ENCODE data around the gene TLK2. TPM values are rescaled to one million over a fixed set of nuclear protein-coding genes. Genes with fewer than 3 reads are reported as not detected.

The TLK2 gene
- total RNA-seq, 6 experiments from 2014 or later = 11.6 to 13.8 (median 12.6) TPM

DNA sequence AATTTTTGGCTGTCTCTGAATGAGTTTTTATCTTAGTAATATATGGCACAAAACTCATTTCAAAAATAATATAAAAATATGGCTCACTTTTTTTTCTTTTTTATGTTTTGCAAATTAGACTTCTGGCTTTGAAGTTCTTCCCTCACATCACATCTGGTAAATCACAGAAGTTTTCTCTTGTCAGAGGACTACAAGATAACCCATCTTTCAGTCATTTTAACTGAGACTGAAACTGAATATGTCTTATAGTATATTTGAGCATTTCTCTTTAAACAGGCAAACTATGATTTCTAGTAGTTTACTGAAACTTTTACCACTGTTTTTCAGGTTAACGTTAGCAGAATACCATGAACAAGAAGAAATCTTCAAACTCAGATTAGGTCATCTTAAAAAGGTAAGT is 97.8 kb downstream of the TLK2 start:
- Histone ChIP-seq H3K4me3 (no peak overlapping the region), H3K27me3 (no peaks in the 10 kb centered on the region), H3K36me3 (peaks cover 0 to 35% (median 10%) of the 10 kb centered on the region in 4 donors), H3K27ac (no peak overlapping the region), H3K9me3 (no peaks in the 10 kb centered on the region), H3K4me1 (no peaks in the 10 kb centered on the region)
- TF ChIP-seq, protein P1, sequence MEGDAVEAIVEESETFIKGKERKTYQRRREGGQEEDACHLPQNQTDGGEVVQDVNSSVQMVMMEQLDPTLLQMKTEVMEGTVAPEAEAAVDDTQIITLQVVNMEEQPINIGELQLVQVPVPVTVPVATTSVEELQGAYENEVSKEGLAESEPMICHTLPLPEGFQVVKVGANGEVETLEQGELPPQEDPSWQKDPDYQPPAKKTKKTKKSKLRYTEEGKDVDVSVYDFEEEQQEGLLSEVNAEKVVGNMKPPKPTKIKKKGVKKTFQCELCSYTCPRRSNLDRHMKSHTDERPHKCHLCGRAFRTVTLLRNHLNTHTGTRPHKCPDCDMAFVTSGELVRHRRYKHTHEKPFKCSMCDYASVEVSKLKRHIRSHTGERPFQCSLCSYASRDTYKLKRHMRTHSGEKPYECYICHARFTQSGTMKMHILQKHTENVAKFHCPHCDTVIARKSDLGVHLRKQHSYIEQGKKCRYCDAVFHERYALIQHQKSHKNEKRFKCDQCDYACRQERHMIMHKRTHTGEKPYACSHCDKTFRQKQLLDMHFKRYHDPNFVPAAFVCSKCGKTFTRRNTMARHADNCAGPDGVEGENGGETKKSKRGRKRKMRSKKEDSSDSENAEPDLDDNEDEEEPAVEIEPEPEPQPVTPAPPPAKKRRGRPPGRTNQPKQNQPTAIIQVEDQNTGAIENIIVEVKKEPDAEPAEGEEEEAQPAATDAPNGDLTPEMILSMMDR (IDR thresholded peaks at IDR 0.05) = no peak
- no peak for TF ChIP-seq POLR2A (IDR thresholded peaks at IDR 0.05)
- 73% methylated on average over 1 of the region's 1 CpG for WGBS (ENCODE audit: insufficient coverage, low coverage, low lambda C conversion rate, missing lambda C conversion rate)
- intact Hi-C loops (cut with DNase I) = no loop called here
- ATAC-seq (no peak), DNase-seq (no peak)

DNA sequence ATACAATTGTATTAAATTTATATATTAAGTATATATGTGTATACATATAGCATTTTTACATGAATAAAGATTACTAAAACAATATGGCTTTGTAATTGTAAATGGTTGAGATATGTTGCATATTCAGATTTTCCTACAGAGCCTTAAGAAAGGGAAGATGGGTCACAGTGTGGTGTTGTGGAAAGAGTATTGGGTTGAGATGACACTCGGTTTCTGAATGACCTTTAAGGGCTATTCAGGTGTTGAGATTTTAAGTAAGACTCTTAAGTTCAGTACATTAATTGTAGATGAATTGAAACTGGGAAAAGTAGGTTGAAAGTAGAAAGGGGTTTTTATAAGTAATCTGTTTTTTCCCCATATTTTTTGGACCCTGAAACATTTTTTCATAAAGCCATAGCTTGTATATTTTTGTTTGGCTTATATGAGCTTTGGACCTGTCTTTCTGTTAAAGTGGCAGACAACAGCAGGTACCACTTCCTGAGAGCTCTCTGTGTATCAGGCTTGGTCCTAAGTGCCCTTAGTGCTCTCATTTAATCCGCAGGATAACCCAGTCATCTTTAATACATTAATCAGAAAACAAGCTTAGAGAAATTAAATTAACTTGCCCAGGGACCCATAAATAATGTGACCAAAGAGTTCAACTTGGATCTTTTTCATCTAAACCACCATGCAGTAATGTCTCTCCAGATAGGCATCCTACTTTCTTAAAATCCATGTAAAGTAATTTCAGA is 100.3 kb downstream of the TLK2 start:
- Histone ChIP-seq H3K9me3 (no peaks in the 10 kb centered on the region), H3K36me3 (peaks cover 0 to 32% (median 7%) of the 10 kb centered on the region in 4 donors), H3K4me1 (no peaks in the 10 kb centered on the region), H3K27me3 (no peaks in the 10 kb centered on the region), H3K4me3 (no peak overlapping the region), H3K27ac (no peak overlapping the region)
- 89% methylated on average over 2 of the region's 2 CpGs for WGBS (ENCODE audit: insufficient coverage, low coverage, low lambda C conversion rate, missing lambda C conversion rate)
- intact Hi-C loops (cut with DNase I) = no loop called here
- ATAC-seq (no peak), DNase-seq (no peak)
- TF ChIP-seq POLR2A (IDR thresholded peaks at IDR 0.05) = no peak
- TF ChIP-seq, protein P1 (IDR thresholded peaks at IDR 0.05) = no peak

DNA sequence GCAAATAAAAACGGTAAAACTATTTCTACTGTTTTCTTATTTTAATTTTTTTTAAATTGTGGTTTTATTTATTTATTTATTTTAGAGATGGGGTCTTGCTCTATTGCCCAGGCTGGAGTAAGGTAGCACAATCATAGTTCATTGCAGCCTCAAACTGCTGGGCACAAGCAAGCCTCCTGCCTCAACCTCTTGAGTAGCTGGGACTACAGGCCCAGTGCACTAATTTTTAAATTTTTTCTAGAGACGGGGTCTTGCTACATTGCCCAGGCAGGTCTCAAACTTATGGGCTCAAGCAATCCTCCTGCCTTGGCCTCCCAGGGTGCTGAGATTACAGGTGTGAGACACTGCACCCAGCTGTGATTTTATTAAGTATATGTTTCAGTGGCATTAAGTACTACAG is 102.3 kb downstream of the TLK2 start:
- peaks cover 0 to 35% (median 11%) of the 10 kb centered on the region in 4 donors for H3K36me3 ChIP-seq

DNA sequence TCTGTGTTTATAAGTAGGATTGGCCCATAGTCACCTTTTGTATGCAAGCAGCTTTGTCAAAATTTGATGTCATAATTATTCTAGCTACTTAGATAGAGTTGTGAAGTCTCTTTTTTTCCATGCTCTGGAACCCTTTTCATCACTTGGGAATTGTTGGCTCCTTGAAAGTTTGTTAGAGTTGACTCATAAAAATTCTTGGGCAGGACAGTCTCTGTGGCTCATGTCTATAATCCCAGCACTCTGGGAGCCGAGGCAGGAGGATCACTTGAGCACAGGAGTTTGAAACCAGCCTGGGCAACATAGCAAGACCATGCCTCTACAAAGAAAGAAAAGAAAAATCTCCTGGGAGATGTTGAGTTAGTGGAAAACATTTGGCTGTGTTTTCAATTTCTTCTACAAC is 103.1 kb downstream of the TLK2 start:
- Histone ChIP-seq H3K27ac (no peak overlapping the region), H3K9me3 (no peaks in the 10 kb centered on the region), H3K36me3 (peaks cover 0 to 27% (median 9%) of the 10 kb centered on the region in 4 donors), H3K27me3 (no peaks in the 10 kb centered on the region), H3K4me3 (no peak overlapping the region), H3K4me1 (no peaks in the 10 kb centered on the region)
- ATAC-seq (no peak), DNase-seq (no peak)
- 100% methylated on average over 1 of the region's 1 CpG for WGBS (ENCODE audit: insufficient coverage, low coverage, low lambda C conversion rate, missing lambda C conversion rate)
- intact Hi-C loops (cut with DNase I) = no loop called here
- no peak for TF ChIP-seq POLR2A (IDR thresholded peaks at IDR 0.05)

More for the DNA sequence above, 102.3 kb downstream of the TLK2 start:
- TF ChIP-seq, protein P1 (IDR thresholded peaks at IDR 0.05) = no peak
- TF ChIP-seq POLR2A (IDR thresholded peaks at IDR 0.05) = no peak
- no peaks in the 10 kb centered on the region for H3K27me3 ChIP-seq
- no peaks in the 10 kb centered on the region for H3K4me1 ChIP-seq
- no peak overlapping the region for H3K27ac ChIP-seq
- intact Hi-C loops (cut with DNase I) = no loop called here
- WGBS (ENCODE audit: insufficient coverage, low coverage, low lambda C conversion rate, missing lambda C conversion rate) = 94% methylated on average over 2 of the region's 2 CpGs
- no peak for ATAC-seq
- H3K4me3 ChIP-seq = no peak overlapping the region
- no peaks in the 10 kb centered on the region for H3K9me3 ChIP-seq
- DNase-seq = no peak

DNA sequence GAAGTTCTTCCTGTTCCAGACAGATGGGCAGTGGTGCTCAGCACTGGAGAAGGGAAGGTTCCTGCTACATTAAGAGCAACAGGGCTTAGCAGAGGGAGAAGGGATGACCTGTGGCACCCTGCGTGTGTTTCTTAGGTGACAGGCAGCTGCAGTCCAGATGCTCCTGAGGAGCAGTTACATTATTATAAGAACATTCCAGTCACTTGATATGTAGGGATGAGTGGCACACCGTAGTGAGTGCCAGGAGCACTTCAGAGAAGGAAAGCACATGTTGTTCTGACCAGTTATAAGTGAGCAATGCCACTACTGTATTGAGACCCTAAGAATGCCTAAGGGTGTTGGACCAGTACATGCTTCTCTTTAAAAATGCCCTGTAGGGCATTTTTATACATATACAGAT is 108.9 kb downstream of the TLK2 start:
- Histone ChIP-seq H3K4me1 (no peaks in the 10 kb centered on the region), H3K9me3 (peaks cover 0 to 3% (median 0%) of the 10 kb centered on the region in 4 donors), H3K4me3 (no peak overlapping the region), H3K27ac (no peak overlapping the region), H3K27me3 (no peaks in the 10 kb centered on the region), H3K36me3 (peaks cover 0 to 14% (median 6%) of the 10 kb centered on the region in 4 donors)
- intact Hi-C loops (cut with DNase I) = no loop called here
- 100% methylated on average over 2 of the region's 2 CpGs for WGBS (ENCODE audit: insufficient coverage, low coverage, low lambda C conversion rate, missing lambda C conversion rate)
- ATAC-seq (no peak), DNase-seq (no peak)
- TF ChIP-seq, protein P1 (IDR thresholded peaks at IDR 0.05) = no peak
- no peak for TF ChIP-seq POLR2A (IDR thresholded peaks at IDR 0.05)
